HG03378 (cell line): ENCODE results near the gene STAB2.

Experiments
- ATAC-seq: cut with Tn5 transposase; IDR thresholded peaks from one replicate; pipeline ENCODE4 v1.9.1; 2021; ENCODE audit warnings: mild to moderate bottlenecking, moderate library complexity; ENCODE audit not compliant: unreplicated experiment

The STAB2 gene

DNA sequence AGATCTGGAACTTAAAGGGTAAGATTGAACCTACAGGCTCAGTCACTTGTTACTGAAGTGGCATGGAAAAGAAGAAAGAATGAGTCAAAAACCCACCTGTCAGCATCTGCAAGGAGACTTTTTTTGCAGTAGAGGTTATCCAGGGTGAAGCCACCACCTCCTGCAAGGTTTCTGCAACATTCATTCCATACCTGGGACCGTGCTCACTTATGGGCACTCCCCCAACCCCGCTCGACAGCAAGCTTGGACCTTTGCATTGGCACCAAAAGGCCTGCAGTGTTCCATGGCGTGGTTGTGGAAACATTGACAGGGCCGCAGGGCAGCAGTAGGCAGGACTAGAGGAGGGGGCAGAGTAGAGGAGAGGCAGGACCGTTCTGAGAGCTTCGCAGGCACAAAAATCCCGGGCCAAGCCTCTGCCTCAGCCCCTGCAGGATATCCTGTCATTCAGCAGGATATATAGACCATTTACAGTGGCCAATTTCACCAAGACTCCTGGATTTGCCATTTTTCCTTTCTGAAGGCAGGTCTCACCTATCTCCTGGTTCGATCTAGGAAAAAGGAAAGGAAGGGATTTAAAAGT, at the start of gene STAB2:
STAB2 (plus strand) TSS at position 483 of the 580 bp plus-strand sequence. CDS start 204 bp downstream, outside the sequence.
- no peak for ATAC-seq

DNA sequence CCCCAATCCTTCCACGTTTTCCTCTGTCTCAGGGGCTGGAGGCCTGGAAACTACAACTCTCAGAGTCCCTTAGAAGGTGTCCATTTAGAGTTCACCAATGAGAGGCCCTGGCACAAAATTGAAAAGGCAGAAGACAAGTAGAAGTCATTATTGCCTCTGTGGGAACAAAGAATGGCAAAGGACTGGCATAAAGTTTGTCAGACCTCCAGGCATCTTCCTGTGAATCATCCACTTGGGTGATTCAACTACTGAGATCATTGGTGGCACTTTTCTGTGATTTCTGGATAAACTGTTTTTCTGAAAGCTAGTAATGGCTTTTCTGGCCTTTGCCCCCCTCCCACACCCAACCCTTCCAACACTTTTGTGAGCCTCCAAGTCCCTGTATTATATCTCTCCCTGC, 48.7 kb upstream of the STAB2 start:
- no peak for ATAC-seq

GRCh38 chr12:103540319-103540718, 46.8 kb upstream of the STAB2 start:
- ATAC-seq = no peak

DNA sequence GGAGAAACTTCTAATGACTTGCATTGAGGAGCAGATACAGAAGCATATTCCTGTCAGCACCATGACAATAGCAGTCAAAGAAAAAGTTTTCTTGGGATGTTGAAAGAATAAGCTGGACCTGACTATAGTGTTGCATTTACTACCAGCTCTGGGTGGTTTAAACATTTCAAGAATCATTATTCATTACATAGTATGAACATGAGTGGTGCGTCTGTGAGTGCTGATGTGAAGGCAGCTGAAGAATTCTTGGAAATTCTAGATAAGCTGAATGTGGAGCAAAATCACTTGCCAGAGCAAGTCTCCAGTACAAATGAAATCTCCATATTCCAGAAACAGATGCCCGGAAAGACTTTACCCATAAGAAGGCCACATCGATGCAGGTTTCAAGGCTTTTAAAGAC, 45.0 kb upstream of the STAB2 start:
- ATAC-seq = no peak

DNA sequence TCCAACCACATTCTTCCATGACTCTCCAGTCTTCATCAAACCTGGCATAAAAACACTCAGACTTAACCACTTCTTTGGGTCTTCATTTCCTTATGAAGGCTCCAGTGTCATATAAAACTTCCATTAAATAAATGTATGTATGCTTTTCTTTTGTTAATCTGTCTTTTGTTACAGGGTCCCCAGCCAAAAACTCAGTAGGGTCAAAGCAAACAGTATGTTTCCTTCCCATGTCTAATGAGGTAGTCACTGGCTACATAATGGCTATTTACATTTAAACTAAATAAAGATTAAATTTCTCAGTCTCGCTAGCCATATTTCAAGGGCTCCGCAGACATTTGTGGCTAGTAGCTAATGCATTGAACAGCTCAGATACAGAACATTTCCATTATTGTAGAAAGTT, 40.1 kb upstream of the STAB2 start:
- no peak for ATAC-seq

- no peak for ATAC-seq
These were observed 39.7 kb upstream of the STAB2 start for GRCh38 chr12:103547376-103547775.

DNA sequence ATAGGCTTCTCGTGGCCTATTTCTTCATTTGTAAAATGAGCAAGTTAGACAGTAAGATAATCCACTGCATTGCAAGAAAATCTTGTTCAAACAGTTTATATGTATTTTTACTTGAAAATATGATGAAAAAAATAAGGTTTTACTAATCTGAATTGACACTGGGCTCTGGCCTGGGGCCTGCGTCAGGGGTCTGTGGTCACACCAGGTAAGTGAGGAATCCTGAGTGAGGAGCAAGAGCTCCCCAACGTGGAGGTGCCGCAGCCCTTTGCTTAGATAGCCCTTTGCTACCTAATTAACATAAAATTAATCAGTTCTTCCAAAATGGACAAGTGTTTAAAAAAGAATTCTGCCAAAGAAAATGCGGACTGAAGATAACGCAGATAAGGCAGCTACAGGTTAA, 39.1 kb upstream of the STAB2 start:
- ATAC-seq = no peak

GRCh38 chr12:103548622-103549601, 38.2 kb upstream of the STAB2 start:
- peak; percentile 57 for ATAC-seq

- ATAC-seq = no peak
These were observed 30.0 kb upstream of the STAB2 start for GRCh38 chr12:103556890-103557627.

DNA sequence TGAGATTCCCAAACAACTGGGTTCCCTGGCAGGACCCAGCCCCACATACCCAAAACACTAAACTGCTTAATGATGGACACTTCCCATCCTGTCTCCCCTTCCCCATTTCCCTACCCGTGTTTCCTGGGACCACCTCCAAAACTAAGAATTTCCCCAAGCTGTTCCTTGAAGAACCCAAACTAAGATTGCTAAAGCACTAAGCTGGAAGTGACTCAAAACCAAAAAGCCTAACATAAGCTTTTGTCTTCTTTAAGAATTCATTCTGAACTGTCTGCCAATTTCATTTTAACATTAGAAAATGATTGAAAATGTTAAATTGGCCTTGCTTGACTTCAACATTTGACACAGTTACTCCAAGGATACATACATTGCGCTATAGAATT, 29.5 kb upstream of the STAB2 start:
- no peak for ATAC-seq

GRCh38 chr12:103558879-103559278, 28.2 kb upstream of the STAB2 start:
- no peak for ATAC-seq

DNA sequence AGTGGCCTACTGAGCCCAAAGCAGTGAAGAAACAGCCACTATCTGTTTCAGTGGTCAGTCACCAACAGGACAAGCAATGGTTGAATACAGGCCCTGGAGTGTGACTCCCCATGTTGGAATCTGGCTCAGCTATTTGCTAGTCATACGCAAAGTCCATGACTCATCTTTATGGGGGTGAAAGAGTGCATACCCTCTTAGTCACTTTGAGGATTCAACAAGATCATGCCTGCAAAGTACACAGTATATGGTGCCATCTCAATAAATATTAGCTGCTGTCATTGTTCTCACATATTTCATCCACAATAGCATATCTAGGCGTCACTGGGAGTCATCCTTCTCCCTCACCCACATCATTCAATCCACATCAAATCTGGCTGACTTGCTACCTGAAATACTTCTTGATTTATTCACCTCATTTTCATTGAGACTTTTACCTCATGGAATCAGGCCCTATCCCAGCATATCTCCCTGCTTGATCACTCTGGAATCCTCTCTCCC, 26.4 kb upstream of the STAB2 start:
- no peak for ATAC-seq

DNA sequence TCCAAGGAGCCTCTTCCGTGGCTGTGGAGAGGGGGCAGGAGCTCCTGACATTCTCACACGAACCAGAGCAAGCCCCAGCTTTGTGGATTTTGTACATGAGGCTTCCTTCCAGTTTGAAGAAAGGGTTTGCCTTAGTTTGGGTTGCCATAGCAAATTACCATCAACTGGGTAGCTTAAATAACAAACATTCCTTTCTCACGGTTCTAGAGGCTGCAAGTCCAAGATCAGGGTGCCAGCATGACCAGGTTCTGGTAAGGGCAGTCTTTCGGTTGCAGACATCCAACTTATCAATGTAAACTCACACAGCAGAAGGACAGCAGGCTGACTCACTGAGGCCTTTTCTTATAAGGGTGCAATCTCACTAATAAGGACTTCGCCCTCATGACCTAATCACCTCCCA, 25.9 kb upstream of the STAB2 start:
- ATAC-seq = no peak

- no peak for ATAC-seq
These were observed 20.7 kb upstream of the STAB2 start for GRCh38 chr12:103566398-103566797.

GRCh38 chr12:103569278-103569677, 17.8 kb upstream of the STAB2 start:
- no peak for ATAC-seq

DNA sequence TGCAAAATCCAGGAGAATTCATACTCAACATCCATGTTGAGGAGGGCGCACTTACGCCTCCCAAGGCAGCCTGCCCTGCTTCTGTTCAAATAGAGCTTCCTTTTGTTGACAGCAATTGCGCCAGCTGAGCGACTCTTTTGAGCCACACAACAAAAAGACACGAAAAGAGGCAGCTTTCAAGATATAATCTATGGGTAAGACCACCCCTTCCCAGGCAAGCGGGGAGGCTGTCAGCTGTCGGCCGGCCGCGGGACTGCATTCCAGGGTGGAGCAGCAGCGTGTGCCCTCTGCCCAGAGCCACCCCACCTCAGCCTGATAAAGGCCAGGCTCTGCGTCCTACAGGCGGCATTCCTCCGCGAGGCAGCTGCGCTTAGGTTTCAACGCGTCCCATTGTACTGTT, 15.8 kb upstream of the STAB2 start:
- ATAC-seq = no peak

- ATAC-seq = no peak
These were observed 14.6 kb upstream of the STAB2 start for GRCh38 chr12:103572312-103573045.

GRCh38 chr12:103573185-103573584, 13.9 kb upstream of the STAB2 start:
- no peak for ATAC-seq

DNA sequence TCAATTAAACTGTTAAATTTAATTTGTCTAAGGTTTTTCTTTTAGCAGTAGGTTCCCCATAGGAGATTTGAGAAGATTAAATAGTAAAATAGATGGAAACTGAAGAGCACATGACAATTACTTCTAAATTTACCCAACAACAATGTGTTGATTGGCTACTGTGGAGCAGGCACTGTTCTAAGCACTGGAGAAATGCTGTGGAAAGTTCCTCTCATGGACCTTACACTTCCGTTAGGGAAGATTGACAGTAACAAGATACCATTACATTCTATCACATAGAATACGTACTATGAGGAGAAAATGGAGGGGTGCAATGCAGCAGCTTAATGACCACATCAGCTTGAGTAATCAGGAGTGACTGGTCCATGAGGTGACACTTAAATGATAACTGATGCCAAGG, 8.1 kb upstream of the STAB2 start:
- ATAC-seq = no peak

- no peak for ATAC-seq
These were observed 7.0 kb upstream of the STAB2 start for GRCh38 chr12:103580026-103580425.

- ATAC-seq = no peak
These were observed 4.1 kb upstream of the STAB2 start for GRCh38 chr12:103583008-103583407.
